ENCODE data around the gene RNF130.
"Not testable (repeated sequence)": the region's sequence is repeated elsewhere in the genome, so short reads cannot be mapped to it uniquely, and the experiment has no call there.

The RNF130 gene

DNA sequence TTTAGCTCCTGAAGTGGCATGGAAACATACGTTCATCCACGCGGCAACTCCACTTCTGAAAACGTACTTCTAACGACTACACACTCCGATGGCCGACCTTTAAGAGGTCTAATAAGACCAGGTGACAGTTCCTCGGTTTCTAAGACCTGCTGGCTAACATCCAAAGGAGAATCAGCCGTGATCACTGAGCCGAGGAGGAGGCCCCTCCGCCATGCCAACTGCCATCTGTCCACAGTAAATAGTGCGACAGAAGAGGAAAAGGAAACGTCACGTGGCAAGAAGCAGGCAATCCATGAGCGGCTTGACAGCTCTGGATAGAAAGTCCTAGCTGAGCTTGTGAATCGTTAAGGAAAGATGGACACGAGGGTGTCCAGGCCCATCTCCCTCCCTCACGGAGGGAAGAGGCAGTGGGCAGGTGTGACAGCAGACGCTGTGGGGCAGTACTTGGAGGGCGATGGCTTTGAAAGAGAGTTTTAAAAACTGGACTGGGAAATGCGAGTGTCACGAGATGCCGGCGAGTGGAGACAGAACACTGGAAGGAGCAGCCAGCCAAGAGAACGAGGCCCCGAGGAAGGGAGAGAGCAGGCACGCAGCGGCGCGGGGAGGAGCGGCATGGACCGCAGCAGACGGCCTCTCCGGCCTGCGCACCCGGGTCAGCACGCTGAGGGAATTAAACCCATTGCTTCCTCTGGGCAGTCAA is 97.2 kb downstream of the RNF130 start:
- DNase-seq (ENCODE audit: low spot score) = no peak

GRCh38 chr5:179973391-179973790 is 98.2 kb downstream of the RNF130 start:
- DNase-seq (ENCODE audit: low spot score) = no peak

GRCh38 chr5:179969110-179969509 is 102.4 kb downstream of the RNF130 start:
- no peak for DNase-seq (ENCODE audit: low spot score)

GRCh38 chr5:179967489-179967888 is 104.1 kb downstream of the RNF130 start:
- no peak for DNase-seq (ENCODE audit: low spot score)

GRCh38 chr5:179964015-179964414 is 107.5 kb downstream of the RNF130 start:
- no peak for DNase-seq (ENCODE audit: low spot score)

GRCh38 chr5:179963375-179963774 is 108.2 kb downstream of the RNF130 start:
- no peak for DNase-seq (ENCODE audit: low spot score)

- no peak for DNase-seq (ENCODE audit: low spot score)
These were observed 111.2 kb downstream of the RNF130 start for GRCh38 chr5:179960204-179960831.

DNA sequence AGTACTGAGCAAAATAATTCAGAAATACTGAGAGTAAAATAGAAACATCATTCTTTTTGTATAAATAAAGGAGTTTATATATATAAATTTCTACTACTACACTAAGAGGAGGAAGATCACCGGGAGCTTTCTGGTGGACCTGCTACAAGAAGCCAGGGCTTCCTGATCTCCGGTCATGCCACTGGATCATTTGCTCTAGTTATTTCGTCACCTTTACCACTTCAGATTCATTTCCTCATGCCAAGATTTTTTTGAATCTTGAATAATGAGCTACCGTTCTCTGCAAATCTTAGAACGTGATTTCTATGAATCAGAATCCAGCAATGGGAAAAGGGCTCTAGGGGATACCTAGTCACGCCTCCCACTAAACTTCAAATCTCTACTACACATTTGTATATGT is 111.9 kb downstream of the RNF130 start:
- no peak for DNase-seq (ENCODE audit: low spot score)

DNA sequence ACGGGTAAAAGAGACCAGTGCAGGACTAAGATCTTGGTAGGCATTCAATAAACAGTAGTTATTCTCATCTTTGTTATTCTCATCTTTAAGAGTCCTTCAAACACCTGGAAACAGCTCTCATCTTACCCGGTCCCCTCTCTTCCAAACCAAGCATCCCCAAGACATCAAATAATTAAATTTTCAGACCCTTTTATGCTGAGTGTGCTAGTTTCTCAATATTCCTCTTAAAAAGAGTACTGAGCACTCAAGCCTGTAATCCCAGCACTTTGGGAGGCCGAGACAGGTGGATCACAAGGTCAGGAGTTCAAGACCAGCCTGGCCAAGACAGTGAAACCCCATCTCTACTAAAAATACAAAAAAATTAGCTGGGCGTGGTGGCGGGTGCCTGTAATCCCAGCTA is 112.4 kb downstream of the RNF130 start:
- DNase-seq (ENCODE audit: low spot score) = not testable (repeated sequence)

- DNase-seq (ENCODE audit: low spot score) = no peak
These were observed 115.9 kb downstream of the RNF130 start for GRCh38 chr5:179955630-179956029.

GRCh38 chr5:179955062-179955461 is 116.5 kb downstream of the RNF130 start:
- no peak for DNase-seq (ENCODE audit: low spot score)

GRCh38 chr5:179954434-179954833 is 117.1 kb downstream of the RNF130 start:
- DNase-seq (ENCODE audit: low spot score) = no peak

DNA sequence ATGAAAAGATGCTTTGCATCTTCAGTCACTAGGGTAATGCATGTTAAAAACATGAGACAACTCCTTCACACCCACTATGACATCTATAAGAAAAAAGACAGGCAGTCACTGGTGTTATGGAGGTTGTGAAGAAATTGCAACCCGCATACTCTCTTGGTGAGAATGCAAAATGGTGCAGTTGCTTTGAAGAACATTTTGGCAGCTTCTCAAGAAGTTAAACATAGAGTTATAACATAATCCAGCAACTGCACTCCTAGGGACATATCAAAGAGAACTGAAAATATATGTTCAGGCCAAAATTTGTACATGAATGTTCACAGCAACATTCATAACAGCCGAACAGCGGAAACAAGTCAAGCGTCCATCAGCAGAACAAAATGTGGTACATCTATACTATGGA is 117.6 kb downstream of the RNF130 start:
- no peak for DNase-seq (ENCODE audit: low spot score)

DNA sequence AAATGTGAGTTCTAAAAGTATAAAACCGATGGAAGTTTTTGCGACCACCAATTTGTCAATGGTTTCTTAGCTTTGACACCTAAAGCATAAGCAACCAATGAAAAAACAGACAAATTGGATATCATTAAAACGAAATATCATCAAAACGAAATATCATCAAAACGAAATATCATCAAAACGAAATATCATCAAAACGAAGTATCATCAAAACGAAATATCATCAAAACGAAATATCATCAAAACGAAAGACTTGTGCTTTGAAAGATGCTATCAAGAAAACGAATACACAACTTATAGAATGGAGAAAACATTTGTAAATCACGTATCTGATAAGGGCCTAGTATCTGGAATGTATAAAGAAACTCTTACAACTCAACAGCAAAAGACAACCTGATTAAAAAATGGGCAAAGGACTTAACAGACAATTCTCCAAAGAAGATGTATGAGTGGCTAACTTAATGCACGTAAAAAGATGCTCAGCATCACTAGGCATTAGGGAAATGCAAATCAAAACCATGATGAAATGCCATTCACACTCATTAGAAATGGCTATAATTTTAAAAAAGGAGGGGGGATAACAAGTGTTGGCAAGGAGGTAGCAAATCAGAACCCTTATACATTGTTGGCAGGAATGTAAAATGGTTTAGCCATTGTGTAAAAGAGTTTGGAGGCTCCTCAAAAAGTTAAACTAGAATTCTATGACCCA is 134.4 kb downstream of the RNF130 start:
- DNase-seq (ENCODE audit: low spot score) = no peak

- no peak for DNase-seq (ENCODE audit: low spot score)
These were observed 140.6 kb downstream of the RNF130 start for GRCh38 chr5:179930788-179931473.

DNA sequence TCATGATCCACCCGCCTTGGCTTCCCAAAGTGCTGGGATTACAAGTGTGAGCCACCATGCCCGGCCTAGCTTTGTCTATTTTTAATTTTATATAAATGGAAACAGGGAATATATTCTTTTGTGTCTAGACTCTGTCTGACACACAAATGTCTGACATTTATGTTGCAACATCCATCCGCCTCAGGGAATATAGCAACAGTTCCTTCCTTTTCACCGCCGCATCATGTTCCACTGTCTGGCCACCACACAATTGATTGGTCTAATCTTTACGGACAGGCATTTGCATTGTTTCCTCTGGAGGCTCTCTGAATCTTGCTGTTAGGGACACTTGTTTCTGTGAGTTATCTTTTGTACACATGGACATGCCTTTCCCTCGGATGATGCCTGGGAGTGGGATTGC is 143.7 kb downstream of the RNF130 start:
- DNase-seq (ENCODE audit: low spot score) = no peak

- DNase-seq (ENCODE audit: low spot score) = no peak
These were observed 144.9 kb downstream of the RNF130 start for GRCh38 chr5:179926657-179927056.

DNA sequence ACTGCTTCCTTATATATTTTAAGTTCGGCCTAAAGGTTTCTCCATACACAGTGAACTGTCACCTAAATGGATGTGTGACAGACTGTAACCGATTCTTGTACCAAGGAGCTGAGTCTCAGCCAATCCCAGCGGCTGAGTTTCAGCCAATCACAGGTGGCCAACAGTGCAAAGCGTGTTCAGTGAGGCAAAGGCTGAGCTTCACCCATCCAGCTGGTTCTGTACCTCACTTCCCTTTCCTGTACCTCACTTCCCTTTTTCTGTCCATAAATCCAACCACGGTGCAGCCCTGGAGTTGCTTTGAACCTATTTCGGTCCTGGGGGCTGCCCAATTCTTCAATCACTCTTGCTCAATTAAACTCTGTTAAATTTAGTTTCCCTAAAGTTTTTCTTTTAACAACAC is 148.1 kb downstream of the RNF130 start:
- DNase-seq (ENCODE audit: low spot score) = no peak

GRCh38 chr5:179920175-179920574 is 151.4 kb downstream of the RNF130 start:
- no peak for DNase-seq (ENCODE audit: low spot score)

DNA sequence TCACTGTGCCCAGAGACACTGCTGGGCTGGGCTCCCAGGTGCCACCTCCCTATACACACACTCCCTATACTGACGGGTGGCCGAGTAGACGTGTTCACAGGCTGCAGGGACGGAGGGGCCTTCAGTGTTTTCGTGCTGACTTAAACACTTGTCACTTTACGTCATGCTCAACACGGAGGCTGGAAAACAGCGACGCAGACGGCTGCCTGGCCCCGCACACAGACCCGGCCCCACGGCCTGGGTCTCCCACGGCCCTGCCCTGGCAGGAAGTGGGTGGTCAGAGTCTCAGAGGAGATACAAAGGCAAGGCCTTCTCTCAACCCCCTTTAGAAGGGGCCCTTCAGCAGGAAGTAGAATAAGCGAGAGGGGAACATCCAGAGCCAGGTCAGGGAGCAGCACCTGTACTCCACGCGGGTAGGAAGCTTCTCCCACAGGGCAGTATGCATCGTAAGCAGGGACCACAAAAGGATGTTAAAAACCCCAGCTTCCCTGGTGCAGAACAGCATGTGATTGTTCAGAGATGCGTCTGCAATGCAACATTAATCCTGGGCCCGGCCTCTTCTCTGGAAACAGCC is 152.0 kb downstream of the RNF130 start:
- no peak for DNase-seq (ENCODE audit: low spot score)

- DNase-seq (ENCODE audit: low spot score) = no peak
These were observed 152.6 kb downstream of the RNF130 start for GRCh38 chr5:179918742-179919486.

- DNase-seq (ENCODE audit: low spot score) = no peak
These were observed 155.0 kb downstream of the RNF130 start for GRCh38 chr5:179916523-179916922.

All from hematopoietic multipotent progenitor cell treated with erythropoietin and hydrocortisone succinate and interleukin-3 and kit ligand, for 15 days (in vitro differentiated cells).